ENCODE results near the gene DRG2. TPM values are rescaled to one million over a fixed set of nuclear protein-coding genes. Genes with fewer than 3 reads are reported as not detected.

Gene DRG2
- polyA plus RNA-seq, 1 of the 3 experiments (the other 2 are of a cell fraction): 39.9 TPM

GRCh38 chr17:18155179-18155578 is 67.4 kb downstream of the DRG2 start (continued):
- TF ChIP-seq, protein P1, sequence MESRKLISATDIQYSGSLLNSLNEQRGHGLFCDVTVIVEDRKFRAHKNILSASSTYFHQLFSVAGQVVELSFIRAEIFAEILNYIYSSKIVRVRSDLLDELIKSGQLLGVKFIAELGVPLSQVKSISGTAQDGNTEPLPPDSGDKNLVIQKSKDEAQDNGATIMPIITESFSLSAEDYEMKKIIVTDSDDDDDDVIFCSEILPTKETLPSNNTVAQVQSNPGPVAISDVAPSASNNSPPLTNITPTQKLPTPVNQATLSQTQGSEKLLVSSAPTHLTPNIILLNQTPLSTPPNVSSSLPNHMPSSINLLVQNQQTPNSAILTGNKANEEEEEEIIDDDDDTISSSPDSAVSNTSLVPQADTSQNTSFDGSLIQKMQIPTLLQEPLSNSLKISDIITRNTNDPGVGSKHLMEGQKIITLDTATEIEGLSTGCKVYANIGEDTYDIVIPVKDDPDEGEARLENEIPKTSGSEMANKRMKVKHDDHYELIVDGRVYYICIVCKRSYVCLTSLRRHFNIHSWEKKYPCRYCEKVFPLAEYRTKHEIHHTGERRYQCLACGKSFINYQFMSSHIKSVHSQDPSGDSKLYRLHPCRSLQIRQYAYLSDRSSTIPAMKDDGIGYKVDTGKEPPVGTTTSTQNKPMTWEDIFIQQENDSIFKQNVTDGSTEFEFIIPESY (IDR thresholded peaks at IDR 0.05; ENCODE audit: borderline replicate concordance, low read depth): no peak

DNA sequence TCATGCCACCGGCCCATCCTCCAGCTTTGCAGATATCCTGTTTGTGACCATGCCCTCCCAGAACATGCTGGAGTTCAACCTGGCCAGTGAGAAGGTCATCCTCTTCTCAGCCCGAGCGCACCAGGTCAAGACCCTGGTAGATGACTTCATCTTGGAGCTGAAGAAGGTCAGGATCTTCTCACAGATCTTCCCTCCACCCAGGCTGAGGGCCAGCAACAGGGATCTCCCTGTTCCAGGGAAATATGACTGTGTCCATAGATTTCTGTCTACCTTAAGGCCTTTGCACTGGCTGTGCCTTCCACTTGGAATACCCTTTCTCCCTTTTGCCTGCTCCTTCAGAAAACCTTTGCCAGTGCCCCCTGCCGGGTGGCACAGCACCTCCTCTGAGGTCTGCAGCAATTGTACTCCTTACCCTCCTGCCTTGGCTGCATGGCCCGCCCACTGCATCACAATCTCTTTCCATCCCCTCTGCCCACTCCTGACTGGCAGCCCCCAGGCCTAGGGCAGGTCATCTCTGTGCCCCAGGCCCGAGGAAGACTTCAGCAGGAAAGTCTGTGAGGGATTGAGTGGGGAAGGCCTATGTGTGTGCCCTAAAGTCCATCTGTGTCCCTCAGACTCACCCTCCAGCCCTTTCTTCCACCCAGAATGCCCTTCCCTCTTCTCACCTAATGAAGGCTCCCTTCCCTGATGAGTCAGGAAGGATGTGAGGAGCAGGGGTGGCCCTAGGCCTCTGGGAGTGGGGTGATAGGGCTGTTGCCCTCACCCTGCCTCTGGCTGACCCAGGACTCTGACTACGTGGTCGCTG is 68.6 kb downstream of the DRG2 start:
- no peak for TF ChIP-seq MAX (IDR thresholded peaks at IDR 0.05; ENCODE audit: low read depth)
- no peak for TF ChIP-seq ELF1 (IDR thresholded peaks at IDR 0.05)
- TF ChIP-seq EP300 (IDR thresholded peaks at IDR 0.05; ENCODE audit: borderline replicate concordance in 1 of 2, low read depth in 1 of 2, low read length in 1 of 2): no peak
- no peak for TF ChIP-seq MXI1 (IDR thresholded peaks at IDR 0.05; ENCODE audit: low read depth, low read length)
- TF ChIP-seq CHD2 (IDR thresholded peaks at IDR 0.05; ENCODE audit: low read length, partially characterized antibody): no peak
- no peak for TF ChIP-seq FOXJ3 (CRISPR knock-in tag; IDR thresholded peaks at IDR 0.05)
- no peak for TF ChIP-seq TEAD4 (IDR thresholded peaks at IDR 0.05; ENCODE audit: borderline replicate concordance, insufficient read depth)
- TF ChIP-seq GABPA (IDR thresholded peaks at IDR 0.05; ENCODE audit: low read depth): no peak
- peaks cover 3 to 5% of the 10 kb centered on the region in 2 experiments; a peak in 1 of 4 replicates for H3K4me1 ChIP-seq (ENCODE audit: control insufficient read depth in 1 of 2, insufficient read depth in 2 of 2, low read depth in 1 of 2, low read length in 1 of 2)
- H3K9ac ChIP-seq: no peak overlapping the region
- 76% methylated on average over 8 of the region's 8 CpGs for WGBS (ENCODE audit: low lambda C conversion rate)
- no peaks in the 10 kb centered on the region for H3K9me3 ChIP-seq
- H3K9me2 ChIP-seq: no peaks in the 10 kb centered on the region
- no peak overlapping the region for H3K27ac ChIP-seq (ENCODE audit: low read depth in 2 of 2, low read length in 1 of 2)
- no peaks in the 10 kb centered on the region for H3K79me2 ChIP-seq (ENCODE audit: insufficient read depth)
- H3K27me3 ChIP-seq (ENCODE audit: insufficient read depth): no peaks in the 10 kb centered on the region
- no peak for DNase-seq
- no peaks in the 10 kb centered on the region for H3F3A ChIP-seq (replicated peaks; ENCODE audit: insufficient read depth)
- H4K20me1 ChIP-seq (ENCODE audit: insufficient read depth): no peaks in the 10 kb centered on the region
- no peak overlapping the region for H3K4me2 ChIP-seq
- H2AFZ ChIP-seq (ENCODE audit: low read depth): no peak overlapping the region
- POLR2A ChIA-PET: no interaction called here
- H3K4me3 ChIP-seq (ENCODE audit: low read depth in 2 of 2, low read length in 1 of 2): no peak overlapping the region
- H3K36me3 ChIP-seq (replicated peaks in 1 of 2; ENCODE audit: control insufficient read depth in 1 of 2, insufficient read depth in 2 of 2, low read length in 1 of 2): no peaks in the 10 kb centered on the region
- CTCF ChIA-PET: interaction anchor here (1.4 to 1.9 kb wide), 2 partner anchors 16 to 61 kb away, joined by 4 to 5 read pairs; no protein-coding TSS in a partner anchor

- Histone ChIP-seq H3K9me2 (no peaks in the 10 kb centered on the region), H3K9me3 (no peaks in the 10 kb centered on the region), H2AFZ (ENCODE audit: low read depth) (no peak overlapping the region), H3K4me2 (no peak overlapping the region), H3K9ac (no peak overlapping the region), H3K27me3 (ENCODE audit: insufficient read depth) (no peaks in the 10 kb centered on the region), H4K20me1 (ENCODE audit: insufficient read depth) (no peaks in the 10 kb centered on the region), H3K79me2 (ENCODE audit: insufficient read depth) (no peaks in the 10 kb centered on the region), H3K27ac (ENCODE audit: low read depth in 2 of 2, low read length in 1 of 2) (no peak overlapping the region), H3F3A (replicated peaks; ENCODE audit: insufficient read depth) (no peaks in the 10 kb centered on the region), H3K4me3 (ENCODE audit: low read depth in 2 of 2, low read length in 1 of 2) (no peak overlapping the region), H3K36me3 (replicated peaks in 1 of 2; ENCODE audit: control insufficient read depth in 1 of 2, insufficient read depth in 2 of 2, low read length in 1 of 2) (no peaks in the 10 kb centered on the region), H3K4me1 (ENCODE audit: control insufficient read depth in 1 of 2, insufficient read depth in 2 of 2, low read depth in 1 of 2, low read length in 1 of 2) (peaks cover 3 to 5% of the 10 kb centered on the region in 2 experiments; a peak in 1 of 4 replicates)
- ChIA-PET CTCF (no interaction called here), POLR2A (no interaction called here)
- WGBS (ENCODE audit: low lambda C conversion rate): 98% methylated on average over 7 of the region's 10 CpGs
- DNase-seq: no peak
- TF ChIP-seq ELF1 (IDR thresholded peaks at IDR 0.05): no peak
Measured at GRCh38 chr17:18156976-18157280, 69.2 kb downstream of the DRG2 start.

Other genes with a start within 250 kb of the DRG2 start
- 85.4 and 91.7 TPM in 2 replicates for gene TOM1L2, start 115.5 kb upstream of the DRG2 start, polyA plus RNA-seq (2012; rRNA removed)
- 3.6 and 5.5 TPM in 2 replicates for gene DRC3, start 115.1 kb upstream of the DRG2 start, polyA plus RNA-seq (2012; rRNA removed)
- gene ATPAF2, start 48.8 kb upstream of the DRG2 start, polyA plus RNA-seq (2012; rRNA removed): 17.0 and 20.8 TPM in 2 replicates
- 4.3 and 4.4 TPM in 2 replicates for gene GID4, start 48.5 kb upstream of the DRG2 start, polyA plus RNA-seq (2012; rRNA removed)
- gene MYO15A, start 20.8 kb downstream of the DRG2 start, polyA plus RNA-seq (2012; rRNA removed): 0.15 and 0.43 TPM in 2 replicates
- gene ALKBH5, start 95.9 kb downstream of the DRG2 start, polyA plus RNA-seq (2012; rRNA removed): 41.0 and 42.9 TPM in 2 replicates
- 29.5 and 31.4 TPM in 2 replicates for gene LLGL1, start 137.7 kb downstream of the DRG2 start, polyA plus RNA-seq (2012; rRNA removed)
- 244 and 254 TPM in 2 replicates for gene FLII, start 170.8 kb downstream of the DRG2 start, polyA plus RNA-seq (2012; rRNA removed)
- 12.7 and 16.8 TPM in 2 replicates for gene MIEF2, start 172.7 kb downstream of the DRG2 start, polyA plus RNA-seq (2012; rRNA removed)
- gene TOP3A, start 227.0 kb downstream of the DRG2 start, polyA plus RNA-seq (2012; rRNA removed): 14.4 and 14.7 TPM in 2 replicates
- gene SMCR8, start 227.3 kb downstream of the DRG2 start, polyA plus RNA-seq (2012; rRNA removed): 5.6 and 6.2 TPM in 2 replicates